Lower leg skin (tissue), 4 donors: ENCODE measurements around the gene MIPEP. TPM values are rescaled to one million over a fixed set of nuclear protein-coding genes. Genes with fewer than 3 reads are reported as not detected.

Experiments used
- DNase-seq, 2 donors: peaks; one replicate each; pipeline ENCODE4 v3.0.0-alpha.2; 2019; ENCODE audit warnings: low spot score in 2 of 2
- H3K4me3 ChIP-seq: fragments of 200-600 bp; sonication (generic); 2 replicates; pipeline ENCODE4 v1.5.1; 2017; ENCODE audit warnings: mild to moderate bottlenecking, low read depth; ENCODE audit not compliant: poor library complexity, severe bottlenecking
- CTCF ChIP-seq, 3 donors: fragments of 450-650 bp; IDR thresholded peaks; one replicate each; pipeline ENCODE4 v1.5.1; 2016; ENCODE audit warnings: antibody characterized with exemption in 3 of 3, mild to moderate bottlenecking in 3 of 3, moderate library complexity in 2 of 3
- POLR2A ChIP-seq, 2 donors: fragments of 450-650 bp; IDR thresholded peaks; one replicate each; pipeline ENCODE4 v1.6.1; 2016 to 2017; ENCODE audit warnings: antibody characterized with exemption in 2 of 2, mild to moderate bottlenecking in 1 of 2, moderate library complexity in 1 of 2
- WGBS, 2 donors: methylation state at CpG; one replicate each; pipeline ENCODE4 v1.1.5; 2018; 5-methylcytosine and 5-hydroxymethylcytosine counted together
- intact Hi-C: fragments of 100-400 bp; cut with DNase I; formaldehyde crosslinking; loops from one replicate; pipeline ENCODE4 v1.15.0; 2023; ENCODE audit warnings: low total_unique reads
- total RNA-seq, 4 donors: library from RNA; depleted of rRNA; stranded (reverse); fragments of >200 nt; gene quantifications; one replicate each; pipeline ENCODE4 v1.1.0, GENCODE V29; 2016

MIPEP gene
- total RNA-seq, 4 donors from 2014 or later = 22.8 to 50.4 (median 32.5) TPM

GRCh38 chr13:23871616-23872220 is 17.5 kb downstream of the MIPEP start:
- intact Hi-C loops = no loop called here
- no peak overlapping the region for H3K4me3 ChIP-seq
- DNase-seq = no peak
- WGBS, 2 donors = 83 to 90% methylated on average over 2 of the region's 2 CpGs
- TF ChIP-seq POLR2A (IDR thresholded peaks at IDR 0.05) (no peak), CTCF (IDR thresholded peaks at IDR 0.05) (no peak)

DNA sequence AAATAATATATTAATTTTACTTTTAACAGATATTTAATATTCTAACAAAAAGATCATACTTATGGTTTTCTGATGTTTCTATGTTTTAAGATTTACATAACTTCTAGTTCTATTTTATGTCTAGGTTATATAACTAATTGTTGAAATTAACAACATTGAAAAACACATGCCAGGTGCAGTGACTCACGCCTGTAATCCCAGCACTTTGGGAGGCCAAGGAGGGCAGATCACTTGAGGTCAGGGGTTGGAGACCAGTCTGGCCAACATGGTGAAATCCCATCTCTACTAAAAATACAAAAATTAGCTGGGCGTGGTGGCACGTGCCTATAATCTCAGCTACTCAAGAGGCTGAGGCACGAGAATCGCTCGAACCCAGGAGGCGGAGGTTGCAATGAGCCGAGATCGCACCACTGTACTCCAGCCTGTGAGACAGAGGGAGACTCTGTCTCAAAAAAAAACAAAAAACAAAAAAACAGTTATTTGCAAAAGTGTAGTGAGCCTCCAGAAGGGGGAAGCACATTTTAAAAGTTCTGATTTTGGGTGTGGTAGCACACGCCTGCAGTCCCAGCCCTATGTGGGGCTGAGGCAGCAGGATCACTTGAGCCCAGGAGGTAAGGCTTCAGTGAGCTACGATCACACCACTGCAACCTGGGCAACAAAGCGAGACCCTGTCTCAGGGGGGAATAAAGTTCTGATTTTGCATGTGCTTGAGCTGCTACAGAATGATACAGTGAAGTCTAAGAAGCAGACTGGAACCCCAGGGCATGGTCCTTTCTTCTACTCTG is 18.7 kb downstream of the MIPEP start:
- 60 to 61% methylated on average over 12 of the region's 12 CpGs for WGBS, 2 donors
- no peak overlapping the region for H3K4me3 ChIP-seq
- intact Hi-C loops = no loop called here
- DNase-seq = no peak
- TF ChIP-seq POLR2A (IDR thresholded peaks at IDR 0.05) = no peak

GRCh38 chr13:23868521-23868920 is 20.7 kb downstream of the MIPEP start:
- no peak overlapping the region for H3K4me3 ChIP-seq
- 52 to 55% methylated on average over 5 of the region's 5 CpGs for WGBS, 2 donors
- DNase-seq = no peak
- TF ChIP-seq CTCF (IDR thresholded peaks at IDR 0.05) (no peak), POLR2A (IDR thresholded peaks at IDR 0.05) (no peak)
- intact Hi-C loops = loop anchor here (5.0 kb wide), 1 partner anchor 401 kb away; no protein-coding TSS in a partner anchor

GRCh38 chr13:23867027-23867491 is 22.1 kb downstream of the MIPEP start:
- no peak overlapping the region for H3K4me3 ChIP-seq
- TF ChIP-seq POLR2A (IDR thresholded peaks at IDR 0.05) (no peak), CTCF (IDR thresholded peaks at IDR 0.05) (no peak)
- no peak for DNase-seq
- intact Hi-C loops = loop anchor here (5.0 kb wide), 1 partner anchor 400 kb away; no protein-coding TSS in a partner anchor
- 93 to 94% methylated on average over 8 of the region's 8 CpGs for WGBS, 2 donors

- no peak for DNase-seq
- H3K4me3 ChIP-seq = no peak overlapping the region
- WGBS, 2 donors = 76 to 85% methylated on average over 9 of the region's 9 CpGs
- intact Hi-C loops = loop anchor here (5.0 kb wide), 1 partner anchor 399 kb away; no protein-coding TSS in a partner anchor
- TF ChIP-seq POLR2A (IDR thresholded peaks at IDR 0.05) (no peak), CTCF (IDR thresholded peaks at IDR 0.05) (no peak)
Measured at GRCh38 chr13:23866420-23867026, 22.7 kb downstream of the MIPEP start.

DNA sequence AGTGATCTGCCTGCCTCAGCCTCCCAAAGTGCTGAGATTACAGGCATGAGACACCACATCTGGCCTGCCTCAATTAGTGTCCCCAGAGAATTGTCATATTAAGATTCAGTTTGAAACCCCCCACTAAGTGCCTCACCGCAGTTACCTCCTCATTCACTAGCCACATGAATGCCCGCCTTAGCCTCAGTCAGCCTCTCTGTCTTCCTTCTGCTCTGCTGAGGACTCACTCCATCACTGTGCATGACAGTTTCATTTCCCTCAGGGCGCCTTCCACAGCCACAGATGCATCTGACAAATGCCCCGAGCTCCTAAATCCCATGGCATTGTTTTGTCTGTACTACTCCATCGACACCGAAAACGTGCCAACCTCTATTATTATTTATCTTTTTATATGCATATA is 23.3 kb downstream of the MIPEP start:
- no peak overlapping the region for H3K4me3 ChIP-seq
- 80 to 89% methylated on average over 7 of the region's 7 CpGs for WGBS, 2 donors
- no peak for TF ChIP-seq CTCF (IDR thresholded peaks at IDR 0.05)
- no peak for TF ChIP-seq POLR2A (IDR thresholded peaks at IDR 0.05)

More for the DNA sequence above, 23.3 kb downstream of the MIPEP start:
- intact Hi-C loops = loop anchor here (5.0 kb wide), 1 partner anchor 399 kb away; no protein-coding TSS in a partner anchor
- DNase-seq = no peak
